ENCODE results near the gene ESF1. TPM values are rescaled to one million over a fixed set of nuclear protein-coding genes. Genes with fewer than 3 reads are reported as not detected.
A peak's percentile ranks its signal among the peaks of the same experiment; 100 is the strongest.

ESF1 gene
- total and polyA plus RNA-seq, 9 of the 15 experiments (the other 6 are each of a cell fraction or from before 2014, with no cell fraction given), result 7.0 to 30.4 (median 18.6) TPM

DNA sequence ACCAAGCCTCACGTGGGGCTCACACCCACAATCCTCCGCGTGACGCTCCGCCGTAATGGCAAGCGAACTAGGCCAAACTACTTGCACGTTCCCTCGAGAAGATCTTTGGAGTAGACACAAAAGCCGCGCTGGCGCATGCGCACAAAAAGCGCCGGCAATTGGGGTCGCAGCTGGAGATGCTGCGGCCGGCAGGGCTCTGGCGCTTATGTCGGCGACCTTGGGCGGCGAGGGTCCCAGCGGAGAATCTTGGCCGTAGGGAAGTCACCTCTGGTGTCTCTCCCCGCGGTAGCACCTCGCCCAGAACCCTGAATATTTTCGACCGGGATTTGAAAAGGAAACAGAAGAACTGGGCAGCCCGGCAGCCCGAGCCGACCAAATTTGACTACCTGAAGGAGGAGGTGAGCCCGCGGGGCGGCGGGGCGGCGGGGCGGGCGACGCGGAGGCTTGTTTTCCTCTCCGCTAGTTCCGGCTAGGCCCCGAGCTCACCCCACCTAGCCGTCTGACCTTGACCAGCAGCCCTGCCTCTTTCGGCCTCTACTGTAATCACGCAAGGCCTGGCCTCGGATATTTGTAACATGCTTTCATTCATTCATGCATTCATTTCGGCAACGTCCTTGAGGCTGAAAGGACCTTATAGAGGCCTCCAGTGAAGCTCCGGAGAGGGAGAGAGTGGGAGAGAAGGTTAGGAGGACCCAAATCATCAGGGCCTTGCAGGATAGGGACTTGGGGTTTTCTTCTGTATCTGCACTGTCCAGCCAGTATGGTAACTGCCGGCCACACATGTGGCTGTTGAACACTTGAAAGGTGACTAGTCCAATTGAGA lies at the start of gene ESF1, which contains the start of gene NDUFAF5 (continued):
- TF ChIP-seq ARHGAP35 (IDR thresholded peaks at IDR 0.05; ENCODE audit: partially characterized antibody) (no peak), HMG20A (CRISPR knock-in tag; conservative IDR thresholded peaks at IDR 0.05) (no peak), JUND (IDR thresholded peaks at IDR 0.05; ENCODE audit: borderline replicate concordance, low read depth, low read length) (peak; percentile 70), JUND (tag; IDR thresholded peaks at IDR 0.05; ENCODE audit: borderline replicate concordance, low read depth, low read length) (no peak; the same call in 2 of the 3 replicates), BHLHE40 (IDR thresholded peaks at IDR 0.05; ENCODE audit: low read length) (peak; percentile 93), BCOR (IDR thresholded peaks at IDR 0.05) (no peak), PHTF2 (CRISPR knock-in tag; IDR thresholded peaks at IDR 0.05) (no peak), SMAD1 (IDR thresholded peaks at IDR 0.05; ENCODE audit: low read depth, low read length, partially characterized antibody) (no peak), PHF8 (IDR thresholded peaks at IDR 0.05; ENCODE audit: borderline replicate concordance, low read length) (peak; percentile 87), ARID2 (IDR thresholded peaks at IDR 0.05) (no peak)
- TF ChIP-seq, protein P1, sequence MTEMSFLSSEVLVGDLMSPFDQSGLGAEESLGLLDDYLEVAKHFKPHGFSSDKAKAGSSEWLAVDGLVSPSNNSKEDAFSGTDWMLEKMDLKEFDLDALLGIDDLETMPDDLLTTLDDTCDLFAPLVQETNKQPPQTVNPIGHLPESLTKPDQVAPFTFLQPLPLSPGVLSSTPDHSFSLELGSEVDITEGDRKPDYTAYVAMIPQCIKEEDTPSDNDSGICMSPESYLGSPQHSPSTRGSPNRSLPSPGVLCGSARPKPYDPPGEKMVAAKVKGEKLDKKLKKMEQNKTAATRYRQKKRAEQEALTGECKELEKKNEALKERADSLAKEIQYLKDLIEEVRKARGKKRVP (CRISPR knock-in tag; IDR thresholded peaks at IDR 0.05), result no peak
- TF ChIP-seq, protein P2, sequence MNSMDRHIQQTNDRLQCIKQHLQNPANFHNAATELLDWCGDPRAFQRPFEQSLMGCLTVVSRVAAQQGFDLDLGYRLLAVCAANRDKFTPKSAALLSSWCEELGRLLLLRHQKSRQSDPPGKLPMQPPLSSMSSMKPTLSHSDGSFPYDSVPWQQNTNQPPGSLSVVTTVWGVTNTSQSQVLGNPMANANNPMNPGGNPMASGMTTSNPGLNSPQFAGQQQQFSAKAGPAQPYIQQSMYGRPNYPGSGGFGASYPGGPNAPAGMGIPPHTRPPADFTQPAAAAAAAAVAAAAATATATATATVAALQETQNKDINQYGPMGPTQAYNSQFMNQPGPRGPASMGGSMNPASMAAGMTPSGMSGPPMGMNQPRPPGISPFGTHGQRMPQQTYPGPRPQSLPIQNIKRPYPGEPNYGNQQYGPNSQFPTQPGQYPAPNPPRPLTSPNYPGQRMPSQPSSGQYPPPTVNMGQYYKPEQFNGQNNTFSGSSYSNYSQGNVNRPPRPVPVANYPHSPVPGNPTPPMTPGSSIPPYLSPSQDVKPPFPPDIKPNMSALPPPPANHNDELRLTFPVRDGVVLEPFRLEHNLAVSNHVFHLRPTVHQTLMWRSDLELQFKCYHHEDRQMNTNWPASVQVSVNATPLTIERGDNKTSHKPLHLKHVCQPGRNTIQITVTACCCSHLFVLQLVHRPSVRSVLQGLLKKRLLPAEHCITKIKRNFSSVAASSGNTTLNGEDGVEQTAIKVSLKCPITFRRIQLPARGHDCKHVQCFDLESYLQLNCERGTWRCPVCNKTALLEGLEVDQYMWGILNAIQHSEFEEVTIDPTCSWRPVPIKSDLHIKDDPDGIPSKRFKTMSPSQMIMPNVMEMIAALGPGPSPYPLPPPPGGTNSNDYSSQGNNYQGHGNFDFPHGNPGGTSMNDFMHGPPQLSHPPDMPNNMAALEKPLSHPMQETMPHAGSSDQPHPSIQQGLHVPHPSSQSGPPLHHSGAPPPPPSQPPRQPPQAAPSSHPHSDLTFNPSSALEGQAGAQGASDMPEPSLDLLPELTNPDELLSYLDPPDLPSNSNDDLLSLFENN (IDR thresholded peaks at IDR 0.05; ENCODE audit: low read depth in 2 of 2, low read length in 2 of 2), result 0 out of 4 replicates have a peak, but pooled peaks of 1 of the 2 experiments have one; percentile 38
- TF ChIP-seq, protein P3, sequence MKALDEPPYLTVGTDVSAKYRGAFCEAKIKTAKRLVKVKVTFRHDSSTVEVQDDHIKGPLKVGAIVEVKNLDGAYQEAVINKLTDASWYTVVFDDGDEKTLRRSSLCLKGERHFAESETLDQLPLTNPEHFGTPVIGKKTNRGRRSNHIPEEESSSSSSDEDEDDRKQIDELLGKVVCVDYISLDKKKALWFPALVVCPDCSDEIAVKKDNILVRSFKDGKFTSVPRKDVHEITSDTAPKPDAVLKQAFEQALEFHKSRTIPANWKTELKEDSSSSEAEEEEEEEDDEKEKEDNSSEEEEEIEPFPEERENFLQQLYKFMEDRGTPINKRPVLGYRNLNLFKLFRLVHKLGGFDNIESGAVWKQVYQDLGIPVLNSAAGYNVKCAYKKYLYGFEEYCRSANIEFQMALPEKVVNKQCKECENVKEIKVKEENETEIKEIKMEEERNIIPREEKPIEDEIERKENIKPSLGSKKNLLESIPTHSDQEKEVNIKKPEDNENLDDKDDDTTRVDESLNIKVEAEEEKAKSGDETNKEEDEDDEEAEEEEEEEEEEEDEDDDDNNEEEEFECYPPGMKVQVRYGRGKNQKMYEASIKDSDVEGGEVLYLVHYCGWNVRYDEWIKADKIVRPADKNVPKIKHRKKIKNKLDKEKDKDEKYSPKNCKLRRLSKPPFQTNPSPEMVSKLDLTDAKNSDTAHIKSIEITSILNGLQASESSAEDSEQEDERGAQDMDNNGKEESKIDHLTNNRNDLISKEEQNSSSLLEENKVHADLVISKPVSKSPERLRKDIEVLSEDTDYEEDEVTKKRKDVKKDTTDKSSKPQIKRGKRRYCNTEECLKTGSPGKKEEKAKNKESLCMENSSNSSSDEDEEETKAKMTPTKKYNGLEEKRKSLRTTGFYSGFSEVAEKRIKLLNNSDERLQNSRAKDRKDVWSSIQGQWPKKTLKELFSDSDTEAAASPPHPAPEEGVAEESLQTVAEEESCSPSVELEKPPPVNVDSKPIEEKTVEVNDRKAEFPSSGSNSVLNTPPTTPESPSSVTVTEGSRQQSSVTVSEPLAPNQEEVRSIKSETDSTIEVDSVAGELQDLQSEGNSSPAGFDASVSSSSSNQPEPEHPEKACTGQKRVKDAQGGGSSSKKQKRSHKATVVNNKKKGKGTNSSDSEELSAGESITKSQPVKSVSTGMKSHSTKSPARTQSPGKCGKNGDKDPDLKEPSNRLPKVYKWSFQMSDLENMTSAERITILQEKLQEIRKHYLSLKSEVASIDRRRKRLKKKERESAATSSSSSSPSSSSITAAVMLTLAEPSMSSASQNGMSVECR (CRISPR knock-in tag; IDR thresholded peaks at IDR 0.05), result peak; percentile 45; the same call in 1 of the 2 replicates
- TF ChIP-seq, protein P4, sequence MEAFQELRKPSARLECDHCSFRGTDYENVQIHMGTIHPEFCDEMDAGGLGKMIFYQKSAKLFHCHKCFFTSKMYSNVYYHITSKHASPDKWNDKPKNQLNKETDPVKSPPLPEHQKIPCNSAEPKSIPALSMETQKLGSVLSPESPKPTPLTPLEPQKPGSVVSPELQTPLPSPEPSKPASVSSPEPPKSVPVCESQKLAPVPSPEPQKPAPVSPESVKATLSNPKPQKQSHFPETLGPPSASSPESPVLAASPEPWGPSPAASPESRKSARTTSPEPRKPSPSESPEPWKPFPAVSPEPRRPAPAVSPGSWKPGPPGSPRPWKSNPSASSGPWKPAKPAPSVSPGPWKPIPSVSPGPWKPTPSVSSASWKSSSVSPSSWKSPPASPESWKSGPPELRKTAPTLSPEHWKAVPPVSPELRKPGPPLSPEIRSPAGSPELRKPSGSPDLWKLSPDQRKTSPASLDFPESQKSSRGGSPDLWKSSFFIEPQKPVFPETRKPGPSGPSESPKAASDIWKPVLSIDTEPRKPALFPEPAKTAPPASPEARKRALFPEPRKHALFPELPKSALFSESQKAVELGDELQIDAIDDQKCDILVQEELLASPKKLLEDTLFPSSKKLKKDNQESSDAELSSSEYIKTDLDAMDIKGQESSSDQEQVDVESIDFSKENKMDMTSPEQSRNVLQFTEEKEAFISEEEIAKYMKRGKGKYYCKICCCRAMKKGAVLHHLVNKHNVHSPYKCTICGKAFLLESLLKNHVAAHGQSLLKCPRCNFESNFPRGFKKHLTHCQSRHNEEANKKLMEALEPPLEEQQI (IDR thresholded peaks at IDR 0.05), result no peak

Measured in K562 (cell line).